Cardiac muscle cell (in vitro differentiated cells and primary cell): Measurements from ENCODE around the gene OTOF. TPM values are rescaled to one million over a fixed set of nuclear protein-coding genes. Genes with fewer than 3 reads are reported as not detected.
A peak's percentile ranks its signal among the peaks of the same experiment; 100 is the strongest.

Experiments used
- DNase-seq, 2 donors: peaks; one replicate each; pipeline versions ENCODE4 v3.0.0 to v3.0.0-alpha.2; 2010 to 2017; ENCODE audit warnings: low read depth in 1 of 2, low spot score in 1 of 2
- H3K27ac ChIP-seq: fragments of 200-600 bp; sonication (generic); 2 replicates; pipeline ENCODE4 v1.5.1; 2016
- H3K27me3 ChIP-seq: fragments of 200-600 bp; sonication (generic); 2 replicates; pipeline ENCODE4 v1.6.0; 2016; ENCODE audit warnings: control low read depth
- H3K36me3 ChIP-seq: fragments of 200-600 bp; sonication (generic); 2 replicates; pipeline ENCODE4 v1.5.1; 2016; ENCODE audit warnings: control low read depth
- H3K4me1 ChIP-seq: fragments of 200-600 bp; sonication (generic); 2 replicates; pipeline ENCODE4 v1.8.1; 2017; ENCODE audit warnings: low read depth, mild to moderate bottlenecking, mixed run types
- H3K4me3 ChIP-seq: fragments of 200-600 bp; sonication (generic); 2 replicates; pipeline ENCODE4 v1.5.1; 2016; ENCODE audit warnings: mild to moderate bottlenecking
- H3K9me3 ChIP-seq: fragments of 200-600 bp; sonication (generic); 2 replicates; pipeline ENCODE4 v1.5.1; 2017; ENCODE audit warnings: low read depth, mild to moderate bottlenecking, control low read depth
- polyA plus RNA-seq: library from polyadenylated mRNA; unstranded; fragments of >200 nt; fragmentation: Nextera tagmentation; extraction: Ambion mirVana; gene quantifications from 2 replicates; pipeline ENCODE4 v1.2.1, GENCODE V29; 2016
- total RNA-seq: library from RNA; depleted of rRNA; stranded (reverse); fragments of >200 nt; gene quantifications from 2 replicates; pipeline ENCODE4 v1.2.3, GENCODE V29; 2016
- TF ChIP-seq, protein P1 (sequence below): IDR thresholded peaks from 2 replicates; pipeline ENCODE4 v1.5.1; 2012; ENCODE audit warnings: low read depth, mild to moderate bottlenecking, low read length

Gene OTOF
- total and polyA plus RNA-seq, 2 experiments from 2014 or later = not detected

GRCh38 chr2:26521913-26522180, 43.9 kb upstream of the OTOF start:
- TF ChIP-seq, protein P1, sequence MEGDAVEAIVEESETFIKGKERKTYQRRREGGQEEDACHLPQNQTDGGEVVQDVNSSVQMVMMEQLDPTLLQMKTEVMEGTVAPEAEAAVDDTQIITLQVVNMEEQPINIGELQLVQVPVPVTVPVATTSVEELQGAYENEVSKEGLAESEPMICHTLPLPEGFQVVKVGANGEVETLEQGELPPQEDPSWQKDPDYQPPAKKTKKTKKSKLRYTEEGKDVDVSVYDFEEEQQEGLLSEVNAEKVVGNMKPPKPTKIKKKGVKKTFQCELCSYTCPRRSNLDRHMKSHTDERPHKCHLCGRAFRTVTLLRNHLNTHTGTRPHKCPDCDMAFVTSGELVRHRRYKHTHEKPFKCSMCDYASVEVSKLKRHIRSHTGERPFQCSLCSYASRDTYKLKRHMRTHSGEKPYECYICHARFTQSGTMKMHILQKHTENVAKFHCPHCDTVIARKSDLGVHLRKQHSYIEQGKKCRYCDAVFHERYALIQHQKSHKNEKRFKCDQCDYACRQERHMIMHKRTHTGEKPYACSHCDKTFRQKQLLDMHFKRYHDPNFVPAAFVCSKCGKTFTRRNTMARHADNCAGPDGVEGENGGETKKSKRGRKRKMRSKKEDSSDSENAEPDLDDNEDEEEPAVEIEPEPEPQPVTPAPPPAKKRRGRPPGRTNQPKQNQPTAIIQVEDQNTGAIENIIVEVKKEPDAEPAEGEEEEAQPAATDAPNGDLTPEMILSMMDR = no peak
- H3K36me3 ChIP-seq = no peaks in the 10 kb centered on the region
- H3K4me1 ChIP-seq = no peaks in the 10 kb centered on the region
- no peak for DNase-seq
- H3K4me3 ChIP-seq = no peak overlapping the region
- no peaks in the 10 kb centered on the region for H3K9me3 ChIP-seq
- H3K27me3 ChIP-seq = peaks cover 13% of the 10 kb centered on the region
- H3K27ac ChIP-seq = no peak overlapping the region

DNA sequence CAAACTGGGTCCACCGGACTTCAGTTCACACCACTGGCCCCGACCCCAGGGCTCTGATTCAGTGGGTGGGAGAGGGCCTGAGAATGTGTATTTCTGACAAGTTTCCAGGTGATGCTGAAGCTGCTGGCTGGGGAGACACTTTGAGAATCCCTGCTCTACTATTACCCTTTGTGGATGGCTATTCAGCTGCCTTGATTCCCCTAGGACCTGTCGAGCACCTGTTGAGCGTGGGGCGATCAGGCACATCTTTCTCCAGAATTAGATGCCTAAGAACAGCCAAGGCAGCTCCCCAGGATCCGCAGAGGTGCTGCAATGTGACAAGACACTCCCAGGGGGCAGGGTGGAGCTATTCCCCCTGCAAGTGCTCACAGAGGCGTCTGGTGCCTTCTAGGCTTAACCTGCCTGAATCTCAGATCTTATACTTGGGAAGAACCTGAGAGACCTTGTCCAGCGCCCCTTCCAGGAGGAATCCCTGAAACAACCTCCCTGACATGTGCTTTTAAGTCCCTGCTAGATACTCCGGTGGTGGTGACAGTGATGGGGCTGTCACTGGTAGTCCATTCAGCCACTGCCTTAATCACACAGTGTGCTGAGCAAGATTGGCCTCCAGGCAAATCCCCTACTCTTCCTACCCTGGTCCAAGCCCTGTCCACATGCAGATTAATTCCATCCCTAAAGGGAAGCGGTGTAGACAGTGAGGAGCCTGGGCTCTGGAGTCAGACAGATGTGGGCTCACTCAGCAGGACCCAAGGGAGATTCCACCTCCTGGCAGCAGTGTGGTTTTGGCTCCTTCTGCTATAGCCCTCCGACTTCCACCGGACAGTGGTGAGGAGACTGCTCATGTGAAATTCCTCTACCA, 43.4 kb upstream of the OTOF start:
- no peak overlapping the region for H3K4me3 ChIP-seq
- H3K27me3 ChIP-seq = peaks cover 13% of the 10 kb centered on the region
- H3K9me3 ChIP-seq = no peaks in the 10 kb centered on the region
- DNase-seq = peak; percentile 17 to 56
- no peak overlapping the region for H3K27ac ChIP-seq
- TF ChIP-seq, protein P1 = peak; percentile 23
- H3K36me3 ChIP-seq = no peaks in the 10 kb centered on the region
- H3K4me1 ChIP-seq = no peaks in the 10 kb centered on the region

DNA sequence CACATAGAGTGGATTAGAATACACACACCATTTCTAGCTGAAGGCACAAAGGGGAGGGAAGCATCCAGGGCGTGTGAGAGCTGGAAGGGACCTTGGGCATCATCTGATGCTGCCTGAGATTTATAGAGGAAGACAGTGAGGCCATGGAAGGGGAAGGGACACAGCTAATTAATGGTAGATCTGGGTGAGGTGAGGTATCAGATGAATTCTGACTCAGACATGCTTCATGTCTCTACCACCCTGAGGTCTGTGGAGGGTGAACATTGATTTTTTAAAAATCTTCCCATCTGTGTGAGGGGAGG, 42.2 kb upstream of the OTOF start:
- no peak for DNase-seq

GRCh38 chr2:26519396-26520147, 41.6 kb upstream of the OTOF start:
- no peak overlapping the region for H3K27ac ChIP-seq

More for the DNA sequence above, 42.2 kb upstream of the OTOF start:
- Histone ChIP-seq H3K4me3 (no peak overlapping the region), H3K27ac (no peak overlapping the region), H3K9me3 (no peaks in the 10 kb centered on the region), H3K27me3 (peaks cover 13% of the 10 kb centered on the region), H3K36me3 (no peaks in the 10 kb centered on the region), H3K4me1 (no peaks in the 10 kb centered on the region)
- TF ChIP-seq, protein P1 = no peak

DNA sequence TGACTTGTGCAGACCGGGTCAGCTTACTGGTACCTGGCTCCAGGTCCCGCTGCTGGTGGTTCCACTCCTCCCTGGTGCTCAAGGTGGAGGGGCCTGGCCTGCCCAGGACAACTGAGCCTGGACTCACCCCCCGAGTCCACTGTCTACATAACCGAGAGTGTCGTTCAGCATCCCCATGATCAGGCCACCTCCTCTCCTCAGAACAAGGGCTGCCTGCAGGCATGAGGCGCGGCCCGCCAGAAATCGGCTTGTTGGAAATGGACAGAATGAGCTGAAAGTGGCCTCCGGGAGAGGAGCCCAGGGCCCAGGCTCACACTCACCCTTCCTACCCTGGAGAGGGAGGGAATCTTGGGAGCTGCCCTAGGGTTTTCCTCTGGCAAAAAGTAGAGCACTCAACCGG, 38.9 kb upstream of the OTOF start:
- TF ChIP-seq, protein P1 = no peak
- DNase-seq = no peak
- no peak overlapping the region for H3K4me3 ChIP-seq
- peaks cover 13% of the 10 kb centered on the region for H3K27me3 ChIP-seq
- H3K27ac ChIP-seq = no peak overlapping the region
- no peaks in the 10 kb centered on the region for H3K36me3 ChIP-seq
- H3K9me3 ChIP-seq = no peaks in the 10 kb centered on the region
- no peaks in the 10 kb centered on the region for H3K4me1 ChIP-seq

More at GRCh38 chr2:26519396-26520147, 41.6 kb upstream of the OTOF start:
- Histone ChIP-seq H3K36me3 (no peaks in the 10 kb centered on the region), H3K27me3 (peaks cover 13% of the 10 kb centered on the region), H3K4me3 (no peak overlapping the region), H3K4me1 (no peaks in the 10 kb centered on the region), H3K9me3 (no peaks in the 10 kb centered on the region)
- no peak for DNase-seq
- TF ChIP-seq, protein P1 = no peak
